GM15510 (cell line): ENCODE measurements around the gene YIF1A.

Experiments
- POLR2A ChIP-seq: IDR thresholded peaks from 3 replicates; pipeline ENCODE4 v1.6.1; 2011; ENCODE audit warnings: borderline replicate concordance; ENCODE audit not compliant: insufficient read length; ENCODE audit errors: extremely low read depth

The YIF1A gene

GRCh38 chr11:66294626-66295620 is 6.0 kb upstream of the YIF1A start:
- no peak for TF ChIP-seq POLR2A

- no peak for TF ChIP-seq POLR2A
Measured at GRCh38 chr11:66293777-66294625, 5.1 kb upstream of the YIF1A start.

- TF ChIP-seq POLR2A = no peak
Measured at GRCh38 chr11:66293352-66293751, 4.4 kb upstream of the YIF1A start.

GRCh38 chr11:66292543-66293332 is 3.8 kb upstream of the YIF1A start:
- no peak for TF ChIP-seq POLR2A

GRCh38 chr11:66291706-66292542 is 3.0 kb upstream of the YIF1A start, which contains the start of gene TMEM151A:
Gene TMEM151A, plus strand, starts transcription at chr11:66291894. Its CDS starts 120 bp downstream, at chr11:66292014.
- TF ChIP-seq POLR2A = no peak

GRCh38 chr11:66291303-66291705 is 2.4 kb upstream of the YIF1A start:
- TF ChIP-seq POLR2A = no peak

- TF ChIP-seq POLR2A = no peak
Measured at GRCh38 chr11:66290330-66290621, 1.3 kb upstream of the YIF1A start.

GRCh38 chr11:66289548-66290329 is 796 bp upstream of the YIF1A start:
- no peak for TF ChIP-seq POLR2A

GRCh38 chr11:66287889-66288670 is 863 bp downstream of the YIF1A start:
- TF ChIP-seq POLR2A = no peak

- no peak for TF ChIP-seq POLR2A
Measured at GRCh38 chr11:66287211-66287888, 1.6 kb downstream of the YIF1A start.

GRCh38 chr11:66286699-66287098 is 2.2 kb downstream of the YIF1A start:
- TF ChIP-seq POLR2A = no peak

- no peak for TF ChIP-seq POLR2A
Measured at GRCh38 chr11:66285250-66285947, 3.5 kb downstream of the YIF1A start.
